RPMI8226 (cell line): ENCODE measurements around the gene EDARADD.
"Not testable (repeated sequence)": the region's sequence is repeated elsewhere in the genome, so short reads cannot be mapped to it uniquely, and the experiment has no call there.

Experiments used
- DNase-seq: peaks from one replicate; pipeline ENCODE4 v3.0.0-alpha.2; 2015

The EDARADD gene

GRCh38 chr1:236450779-236451178, 56.7 kb downstream of the EDARADD start:
- DNase-seq, result no peak

GRCh38 chr1:236451796-236452373, 57.8 kb downstream of the EDARADD start:
- DNase-seq, result peak; percentile 58

- no peak for DNase-seq
Measured at GRCh38 chr1:236455243-236455642, 61.2 kb downstream of the EDARADD start.

- no peak for DNase-seq
Measured at GRCh38 chr1:236457775-236458174, 63.7 kb downstream of the EDARADD start.

- no peak for DNase-seq
Measured at GRCh38 chr1:236458996-236459395, 64.9 kb downstream of the EDARADD start.

- DNase-seq, result no peak
Measured at GRCh38 chr1:236460103-236460502, 66.0 kb downstream of the EDARADD start.

- DNase-seq, result not testable (repeated sequence)
Measured at GRCh38 chr1:236464197-236464596, 70.1 kb downstream of the EDARADD start.

- DNase-seq, result no peak
Measured at GRCh38 chr1:236465231-236465958, 71.3 kb downstream of the EDARADD start.

- DNase-seq, result peak; percentile 30
Measured at GRCh38 chr1:236465959-236466303, 71.8 kb downstream of the EDARADD start.

GRCh38 chr1:236467327-236467641, 73.2 kb downstream of the EDARADD start:
- no peak for DNase-seq

- no peak for DNase-seq
Measured at GRCh38 chr1:236468625-236469024, 74.5 kb downstream of the EDARADD start.

- DNase-seq, result no peak
Measured at GRCh38 chr1:236469466-236469865, 75.4 kb downstream of the EDARADD start.

GRCh38 chr1:236471096-236471495, 77.0 kb downstream of the EDARADD start:
- DNase-seq, result no peak

- DNase-seq, result no peak
Measured at GRCh38 chr1:236471653-236472052, 77.6 kb downstream of the EDARADD start.

- no peak for DNase-seq
Measured at GRCh38 chr1:236472850-236473788, 79.0 kb downstream of the EDARADD start.

- DNase-seq, result no peak
Measured at GRCh38 chr1:236476019-236476418, 81.9 kb downstream of the EDARADD start.

- no peak for DNase-seq
Measured at GRCh38 chr1:236480758-236481436, 86.8 kb downstream of the EDARADD start.

GRCh38 chr1:236484310-236484971, 90.4 kb downstream of the EDARADD start:
- DNase-seq, result no peak

GRCh38 chr1:236486356-236487002, 92.4 kb downstream of the EDARADD start:
- DNase-seq, result no peak

GRCh38 chr1:236489161-236489560, 95.1 kb downstream of the EDARADD start:
- DNase-seq, result not testable (repeated sequence)

- DNase-seq, result peak; percentile 47
Measured at GRCh38 chr1:236489710-236490377, 95.8 kb downstream of the EDARADD start.
